ENCODE measurements around the gene FXYD4.

DNA sequence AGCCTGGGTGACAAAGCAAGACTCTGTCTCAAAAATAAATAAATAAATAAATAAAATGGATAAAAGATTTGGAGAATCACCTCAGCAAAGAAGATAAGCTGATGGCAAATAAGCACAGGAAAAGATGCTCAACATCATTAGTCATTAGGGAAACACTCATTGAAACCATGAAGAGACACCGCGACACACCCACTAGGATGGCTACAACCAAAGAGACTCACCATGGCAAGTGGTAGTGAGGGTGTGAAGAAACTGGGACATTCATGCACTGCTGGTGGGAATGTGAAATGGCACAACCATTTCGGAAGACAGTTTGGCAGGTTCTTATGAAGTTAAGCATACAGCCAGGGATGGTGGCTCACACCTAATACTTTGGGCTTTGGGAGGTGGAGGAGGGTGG lies 37.8 kb upstream of the FXYD4 start:
- TF ChIP-seq EZH2phosphoT487 (IDR thresholded peaks at IDR 0.05; ENCODE audit: insufficient read depth, low read depth) (no peak), EZH2 (IDR thresholded peaks at IDR 0.05; ENCODE audit: insufficient read depth, poor library complexity, severe bottlenecking) (no peak)

All from GM23248 (cell line).